Measurements from ENCODE around the gene SSBP4. TPM values are rescaled to one million over a fixed set of nuclear protein-coding genes. Genes with fewer than 3 reads are reported as not detected.

Gene SSBP4
- total and polyA plus RNA-seq, 2 donors (not counting 3 experiments of a cell fraction or from before 2014, with no cell fraction given): 89.6 to 151 TPM

GRCh38 chr19:18452386-18452785 lies 33.2 kb downstream of the SSBP4 start:
- DNase-seq (ENCODE audit: low read depth, low spot score) (no peak), FAIRE-seq (no peak)
- Histone ChIP-seq H3K27me3 (ENCODE audit: control insufficient read depth in 2 of 2, insufficient read depth in 2 of 2, low read length in 2 of 2) (no peaks in the 10 kb centered on the region), H3K4me2 (ENCODE audit: insufficient read depth, low read length) (no peak overlapping the region), H3K4me3 (replicated peaks in 1 of 3; ENCODE audit: insufficient read depth in 1 of 3, low read depth in 1 of 3, low read length in 3 of 3) (no peak overlapping the region), H3K9me3 (replicated peaks; ENCODE audit: control insufficient read depth, insufficient read depth, low read length) (no peaks in the 10 kb centered on the region), H3K36me3 (ENCODE audit: control insufficient read depth in 2 of 2, extremely low read depth in 1 of 2, insufficient read depth in 2 of 2, low read length in 2 of 2) (peaks cover 6 to 36% of the 10 kb centered on the region in 2 experiments), H3K27ac (ENCODE audit: insufficient read depth, low read depth, low read length) (no peak overlapping the region), H4K20me1 (replicated peaks; ENCODE audit: control insufficient read depth, extremely low read depth, insufficient read depth, low read length) (no peaks in the 10 kb centered on the region), H3K4me1 (ENCODE audit: control insufficient read depth, extremely low read depth, insufficient read depth, low read length) (no peaks in the 10 kb centered on the region), H3K9ac (replicated peaks; ENCODE audit: extremely low read depth, insufficient read depth, low read length) (no peak overlapping the region), H3K9me1 (replicated peaks; ENCODE audit: control insufficient read depth, extremely low read depth, insufficient read depth, low read length) (no peaks in the 10 kb centered on the region), H2AFZ (ENCODE audit: low read depth, low read length) (no peak overlapping the region), H3K79me2 (ENCODE audit: control insufficient read depth, insufficient read depth, low read length) (no peaks in the 10 kb centered on the region)
- TF ChIP-seq EZH2 (IDR thresholded peaks at IDR 0.05; ENCODE audit: borderline replicate concordance, low read depth, low read length, severe bottlenecking) (no peak), GATA2 (IDR thresholded peaks at IDR 0.05; ENCODE audit: insufficient read depth, insufficient read length, low read depth, low read length) (no peak), POLR2A (IDR thresholded peaks at IDR 0.05; ENCODE audit: low read depth, low read length) (no peak), MYC (IDR thresholded peaks at IDR 0.05; ENCODE audit: low read depth, low read length) (no peak), MAX (IDR thresholded peaks at IDR 0.05; ENCODE audit: insufficient read depth, insufficient read length) (no peak), FOS (IDR thresholded peaks at IDR 0.05; ENCODE audit: borderline replicate concordance, insufficient read depth, low read length) (no peak), POLR2AphosphoS5 (IDR thresholded peaks at IDR 0.05; ENCODE audit: insufficient read depth, low read depth, low read length) (no peak)
- dilution Hi-C loops (cut with MboI; ENCODE audit: extremely low pct_ligation_motif_present, low sequenced_read_pairs) (no loop called here), intact Hi-C loops (cut with micrococcal nuclease) (loop anchor here (5.0 to 10.0 kb wide), 2 partner anchors 225 to 462 kb away; partner anchors contain the start of genes COPE and DDX49)
- no TSS peak for BruUV-seq (replicated peaks)
- POLR2A ChIA-PET: no interaction called here
- CTCF ChIA-PET: interaction anchor here (1.0 to 6.8 kb wide), 3 partner anchors 10 to 534 kb away, joined by 5 to 127 read pairs (median 8); no protein-coding TSS in a partner anchor
